ENCODE measurements around the gene TAS1R3.
"Not testable (repeated sequence)": the region's sequence is repeated elsewhere in the genome, so short reads cannot be mapped to it uniquely, and the experiment has no call there.

Gene TAS1R3

DNA sequence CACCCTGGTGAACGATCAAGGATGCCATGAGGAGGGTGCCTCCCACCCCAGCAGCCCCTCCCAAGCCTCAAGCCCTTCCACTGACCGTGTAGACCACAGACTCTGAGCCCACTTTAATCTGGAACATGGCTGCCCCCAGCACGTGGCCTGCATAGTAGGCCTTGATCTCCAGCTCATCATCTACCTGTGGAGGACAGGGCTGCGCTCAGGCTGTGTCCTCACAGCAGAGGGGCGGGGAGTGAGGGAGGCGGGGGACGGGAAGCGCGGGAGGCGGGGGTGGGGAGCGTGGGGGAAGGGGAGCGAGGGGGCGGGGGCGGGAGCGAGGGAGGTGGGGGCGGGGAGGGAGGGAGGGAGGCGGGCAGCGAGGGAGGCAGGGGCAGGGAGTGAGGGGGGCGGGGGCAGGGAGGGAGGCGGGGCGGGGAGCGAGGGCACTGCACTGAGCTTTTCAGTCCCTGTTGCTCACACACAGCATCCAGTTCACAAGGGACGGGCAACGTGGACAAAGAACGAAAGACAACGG is 15.6 kb upstream of the TAS1R3 start:
- DNase-seq: peak; percentile 87
- Histone ChIP-seq H4K8ac (ENCODE audit: low read depth, low read length) (no peak overlapping the region), H3K56ac (ENCODE audit: low read length) (peak overlapping the region; percentile 83), H2BK5ac (ENCODE audit: low read length) (peak overlapping the region; percentile 55), H3K4ac (ENCODE audit: low read depth, low read length) (peak overlapping the region; percentile 49), H3K4me2 (ENCODE audit: low read length) (no peak overlapping the region), H2BK15ac (replicated peaks; ENCODE audit: low read depth) (no peak overlapping the region), H2BK120ac (ENCODE audit: low read depth, low read length) (no peak overlapping the region), H3K79me1 (ENCODE audit: low read length) (peaks cover 10% of the 10 kb centered on the region), H3K36me3 (ENCODE audit: control insufficient read depth, insufficient read depth, low read length) (peaks cover 17% of the 10 kb centered on the region), H4K5ac (ENCODE audit: low read length) (no peak overlapping the region), H3K23ac (ENCODE audit: low read length) (no peak overlapping the region), H3K79me2 (ENCODE audit: control insufficient read depth, insufficient read depth, low read length) (peaks cover 7% of the 10 kb centered on the region), H3K27ac (ENCODE audit: low read depth, low read length) (peak overlapping the region; percentile 16), H3K27me3 (ENCODE audit: insufficient read depth, low read length, poor library complexity) (no peaks in the 10 kb centered on the region), H3K9ac (ENCODE audit: low read length) (peak overlapping the region; percentile 58), H3K4me3 (ENCODE audit: low read length) (no peak overlapping the region), H3K4me1 (ENCODE audit: control insufficient read depth, low read depth, low read length) (peaks cover 2% of the 10 kb centered on the region), H2AK5ac (ENCODE audit: low read length) (peak overlapping the region; percentile 58), H3K18ac (ENCODE audit: low read length) (no peak overlapping the region)
- WGBS (ENCODE audit: extremely low coverage, insufficient coverage, low lambda C conversion rate): no CpG with 5 or more reads among the region's 26 CpGs

DNA sequence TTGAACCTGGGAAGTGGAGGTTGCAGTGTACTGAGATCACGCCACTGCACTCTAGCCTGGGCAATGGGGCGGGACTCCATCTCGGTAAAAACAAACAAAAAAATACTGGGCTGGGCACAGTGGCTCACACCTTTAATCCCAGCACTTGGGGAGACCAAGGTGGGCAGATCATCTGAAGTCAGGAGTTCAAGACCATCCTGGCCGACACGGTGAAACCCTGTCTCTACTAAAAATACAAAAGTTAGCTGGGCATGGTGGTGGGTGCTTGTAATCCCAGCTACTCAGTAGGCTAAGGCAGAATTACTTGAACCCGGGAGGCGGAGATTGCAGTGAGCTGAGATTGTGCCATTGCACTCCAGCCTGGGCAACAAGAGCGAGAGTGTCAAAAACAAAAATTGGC is 14.9 kb upstream of the TAS1R3 start:
- peaks cover 17% of the 10 kb centered on the region for H3K36me3 ChIP-seq (ENCODE audit: control insufficient read depth, insufficient read depth, low read length)
- not testable (repeated sequence) for H3K27ac ChIP-seq (ENCODE audit: low read depth, low read length)

DNA sequence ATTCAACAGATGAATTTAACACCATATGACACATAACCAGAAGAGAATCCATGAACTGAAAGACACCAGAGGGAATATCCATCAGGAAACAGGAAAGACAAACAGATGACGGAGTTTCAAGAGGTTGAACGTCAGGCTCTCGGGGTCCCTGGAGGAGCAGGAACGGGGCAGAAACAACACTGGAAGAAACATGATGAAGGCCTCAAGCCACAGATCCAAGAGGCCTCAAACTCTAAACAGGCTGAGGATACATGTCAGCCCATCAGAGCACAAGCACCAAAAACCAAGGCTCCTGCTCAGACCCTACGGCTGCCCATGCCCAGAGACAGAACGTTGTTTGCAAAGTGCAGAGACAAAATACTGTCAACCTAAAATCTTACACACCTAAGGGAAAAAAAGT is 13.7 kb upstream of the TAS1R3 start:
- Histone ChIP-seq H4K5ac (ENCODE audit: low read length) (no peak overlapping the region), H2AK5ac (ENCODE audit: low read length) (no peak overlapping the region), H3K23ac (ENCODE audit: low read length) (no peak overlapping the region), H3K4me2 (ENCODE audit: low read length) (no peak overlapping the region), H3K18ac (ENCODE audit: low read length) (no peak overlapping the region), H3K4me1 (ENCODE audit: control insufficient read depth, low read depth, low read length) (peaks cover 2% of the 10 kb centered on the region), H2BK120ac (ENCODE audit: low read depth, low read length) (no peak overlapping the region), H2BK5ac (ENCODE audit: low read length) (no peak overlapping the region), H3K79me1 (ENCODE audit: low read length) (peaks cover 19% of the 10 kb centered on the region), H2BK15ac (replicated peaks; ENCODE audit: low read depth) (no peak overlapping the region), H3K27ac (ENCODE audit: low read depth, low read length) (no peak overlapping the region), H3K27me3 (ENCODE audit: insufficient read depth, low read length, poor library complexity) (no peaks in the 10 kb centered on the region), H3K36me3 (ENCODE audit: control insufficient read depth, insufficient read depth, low read length) (peaks cover 14% of the 10 kb centered on the region), H3K56ac (ENCODE audit: low read length) (no peak overlapping the region), H3K4me3 (ENCODE audit: low read length) (no peak overlapping the region), H3K4ac (ENCODE audit: low read depth, low read length) (no peak overlapping the region), H3K79me2 (ENCODE audit: control insufficient read depth, insufficient read depth, low read length) (peaks cover 24% of the 10 kb centered on the region), H4K8ac (ENCODE audit: low read depth, low read length) (no peak overlapping the region), H3K9ac (ENCODE audit: low read length) (no peak overlapping the region)
- WGBS (ENCODE audit: extremely low coverage, insufficient coverage, low lambda C conversion rate): no CpG with 5 or more reads among the region's 6 CpGs
- no peak for DNase-seq

More for the DNA sequence above, 14.9 kb upstream of the TAS1R3 start:
- H3K9ac ChIP-seq (ENCODE audit: low read length); H3K4ac ChIP-seq (ENCODE audit: low read depth, low read length); H2BK15ac ChIP-seq (replicated peaks; ENCODE audit: low read depth); H3K4me1 ChIP-seq (ENCODE audit: control insufficient read depth, low read depth, low read length); H2AK5ac ChIP-seq (ENCODE audit: low read length); H2BK120ac ChIP-seq (ENCODE audit: low read depth, low read length); H2BK5ac ChIP-seq (ENCODE audit: low read length); H3K4me2 ChIP-seq (ENCODE audit: low read length); H3K18ac ChIP-seq (ENCODE audit: low read length); H3K27me3 ChIP-seq (ENCODE audit: insufficient read depth, low read length, poor library complexity); H4K5ac ChIP-seq (ENCODE audit: low read length); DNase-seq; H4K8ac ChIP-seq (ENCODE audit: low read depth, low read length); H3K23ac ChIP-seq (ENCODE audit: low read length); H3K4me3 ChIP-seq (ENCODE audit: low read length); H3K56ac ChIP-seq (ENCODE audit: low read length): not testable (repeated sequence)
- peaks cover 13% of the 10 kb centered on the region for H3K79me1 ChIP-seq (ENCODE audit: low read length)
- peaks cover 13% of the 10 kb centered on the region for H3K79me2 ChIP-seq (ENCODE audit: control insufficient read depth, insufficient read depth, low read length)
- no CpG with 5 or more reads among the region's 8 CpGs for WGBS (ENCODE audit: extremely low coverage, insufficient coverage, low lambda C conversion rate)

DNA sequence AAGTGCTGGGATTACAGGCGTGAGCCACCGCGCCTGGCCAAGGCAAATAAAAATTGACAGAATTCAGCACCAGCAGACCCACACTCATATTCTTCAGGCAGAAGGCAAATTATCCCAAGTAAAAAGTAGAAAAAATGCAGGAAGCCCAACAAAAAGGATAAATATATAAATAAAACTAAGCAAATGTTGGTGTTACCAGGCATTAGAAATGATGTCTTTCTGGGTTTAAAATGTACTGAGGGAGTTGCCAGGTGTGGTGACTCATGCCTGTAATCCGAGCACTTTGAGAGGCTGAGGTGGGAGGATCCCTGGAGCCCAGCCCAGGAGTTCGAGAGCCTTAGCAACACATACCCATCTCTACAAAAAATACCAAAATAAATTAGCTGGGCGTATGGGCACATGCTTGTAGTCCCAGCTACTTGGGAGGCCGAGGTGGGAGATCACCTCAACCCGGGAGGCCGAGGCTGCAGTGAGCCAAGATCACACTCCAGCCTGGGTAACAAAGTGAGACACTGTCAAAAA is 12.9 kb upstream of the TAS1R3 start:
- no peak overlapping the region for H2AK5ac ChIP-seq (ENCODE audit: low read length)
- H2BK120ac ChIP-seq (ENCODE audit: low read depth, low read length): no peak overlapping the region
- no peak overlapping the region for H3K9ac ChIP-seq (ENCODE audit: low read length)
- H3K23ac ChIP-seq (ENCODE audit: low read length): no peak overlapping the region
- H3K27ac ChIP-seq (ENCODE audit: low read depth, low read length): no peak overlapping the region
- no peaks in the 10 kb centered on the region for H3K27me3 ChIP-seq (ENCODE audit: insufficient read depth, low read length, poor library complexity)
- H3K56ac ChIP-seq (ENCODE audit: low read length): no peak overlapping the region
- no peak overlapping the region for H3K4me3 ChIP-seq (ENCODE audit: low read length)
- H3K79me2 ChIP-seq (ENCODE audit: control insufficient read depth, insufficient read depth, low read length): peaks cover 30% of the 10 kb centered on the region
- H3K4me2 ChIP-seq (ENCODE audit: low read length): no peak overlapping the region
- peaks cover 22% of the 10 kb centered on the region for H3K79me1 ChIP-seq (ENCODE audit: low read length)
- no peak overlapping the region for H2BK15ac ChIP-seq (replicated peaks; ENCODE audit: low read depth)
- no peak overlapping the region for H4K8ac ChIP-seq (ENCODE audit: low read depth, low read length)
- no peak overlapping the region for H3K18ac ChIP-seq (ENCODE audit: low read length)
- H3K4ac ChIP-seq (ENCODE audit: low read depth, low read length): no peak overlapping the region
- DNase-seq: peak; percentile 72
- WGBS (ENCODE audit: extremely low coverage, insufficient coverage, low lambda C conversion rate): no CpG with 5 or more reads among the region's 9 CpGs
- no peak overlapping the region for H2BK5ac ChIP-seq (ENCODE audit: low read length)
- H3K4me1 ChIP-seq (ENCODE audit: control insufficient read depth, low read depth, low read length): peaks cover 2% of the 10 kb centered on the region
- no peak overlapping the region for H4K5ac ChIP-seq (ENCODE audit: low read length)
- H3K36me3 ChIP-seq (ENCODE audit: control insufficient read depth, insufficient read depth, low read length): peaks cover 10% of the 10 kb centered on the region

DNA sequence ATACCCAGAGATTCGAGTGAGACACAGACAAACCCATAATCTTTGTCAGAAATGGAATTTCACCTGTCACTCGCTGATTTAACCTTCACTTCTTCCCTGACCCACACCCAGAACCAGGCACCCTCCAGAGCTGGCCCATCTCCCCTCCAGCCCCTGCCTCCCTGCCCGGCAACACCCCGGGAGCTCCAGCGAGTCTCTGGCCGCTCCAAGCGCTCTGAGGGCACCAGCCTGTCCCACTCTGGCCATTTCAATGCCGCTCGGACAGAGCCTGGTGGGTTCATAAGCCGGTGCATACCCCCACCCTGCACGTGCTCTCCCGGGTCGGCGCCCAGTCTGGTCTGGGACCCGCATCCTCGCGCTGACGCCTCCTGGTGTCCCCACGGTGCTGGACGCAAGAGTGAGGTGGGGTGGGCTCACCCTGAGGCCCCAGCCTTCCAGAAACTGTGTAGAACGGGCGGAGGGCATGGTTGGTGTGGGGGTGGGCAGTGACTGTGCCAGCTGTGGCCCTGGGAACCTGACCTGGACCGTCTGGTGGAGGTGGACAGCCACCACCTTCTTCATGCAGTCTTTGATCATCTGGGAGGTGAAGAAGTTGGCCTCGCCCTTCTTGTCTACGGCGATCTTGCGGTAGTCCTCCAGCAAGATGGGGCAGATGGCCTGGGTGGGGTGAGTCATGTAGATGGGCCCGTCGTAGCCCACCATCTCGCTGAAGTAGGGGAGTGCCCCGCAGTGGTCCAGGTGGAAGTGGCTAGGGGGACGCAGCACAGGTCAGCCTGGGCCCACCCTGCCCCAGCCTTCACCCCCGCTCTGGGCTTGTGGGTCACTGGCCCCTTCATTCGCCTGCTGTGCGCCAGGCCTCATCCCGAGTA is 12.1 kb upstream of the TAS1R3 start:
- H3K36me3 ChIP-seq (ENCODE audit: control insufficient read depth, insufficient read depth, low read length): peaks cover 4% of the 10 kb centered on the region
- H2AK5ac ChIP-seq (ENCODE audit: low read length): no peak overlapping the region
- no peak overlapping the region for H3K9ac ChIP-seq (ENCODE audit: low read length)
- H3K4me3 ChIP-seq (ENCODE audit: low read length): no peak overlapping the region
- DNase-seq: no peak
- peaks cover 34% of the 10 kb centered on the region for H3K79me2 ChIP-seq (ENCODE audit: control insufficient read depth, insufficient read depth, low read length)
- H4K8ac ChIP-seq (ENCODE audit: low read depth, low read length): no peak overlapping the region
- H3K4ac ChIP-seq (ENCODE audit: low read depth, low read length): no peak overlapping the region
- H3K4me1 ChIP-seq (ENCODE audit: control insufficient read depth, low read depth, low read length): peaks cover 2% of the 10 kb centered on the region
- H4K5ac ChIP-seq (ENCODE audit: low read length): no peak overlapping the region
- H3K56ac ChIP-seq (ENCODE audit: low read length): no peak overlapping the region
- no peak overlapping the region for H2BK5ac ChIP-seq (ENCODE audit: low read length)
- H3K23ac ChIP-seq (ENCODE audit: low read length): no peak overlapping the region
- no CpG with 5 or more reads among the region's 36 CpGs for WGBS (ENCODE audit: extremely low coverage, insufficient coverage, low lambda C conversion rate)
- no peaks in the 10 kb centered on the region for H3K27me3 ChIP-seq (ENCODE audit: insufficient read depth, low read length, poor library complexity)
- H2BK120ac ChIP-seq (ENCODE audit: low read depth, low read length): no peak overlapping the region
- H3K79me1 ChIP-seq (ENCODE audit: low read length): peaks cover 24% of the 10 kb centered on the region
- no peak overlapping the region for H3K27ac ChIP-seq (ENCODE audit: low read depth, low read length)
- no peak overlapping the region for H3K4me2 ChIP-seq (ENCODE audit: low read length)
- no peak overlapping the region for H3K18ac ChIP-seq (ENCODE audit: low read length)
- H2BK15ac ChIP-seq (replicated peaks; ENCODE audit: low read depth): no peak overlapping the region
